ENCODE measurements around the gene TSPAN4.
A peak's percentile ranks its signal among the peaks of the same experiment; 100 is the strongest.

The TSPAN4 gene

GRCh38 chr11:909406-909805 lies 66.8 kb downstream of the TSPAN4 start:
- no peak overlapping the region for H3K4me3 ChIP-seq (ENCODE audit: low read depth, low read length)
- POLR2A ChIA-PET = interaction anchor here (0.6 to 1.9 kb wide), 4 partner anchors 16 to 493 kb away, joined by 3 to 6 read pairs (median 4); partner anchors contain the start of gene AP2A2
- TF ChIP-seq ZNF560 (tag by site-specific recombination; IDR thresholded peaks at IDR 0.05; ENCODE audit: borderline replicate concordance) (no peak), ZNF580 (tag by site-specific recombination; IDR thresholded peaks at IDR 0.05) (no peak), ZNF623 (tag by site-specific recombination; IDR thresholded peaks at IDR 0.05) (no peak), ZNF280D (tag by site-specific recombination; IDR thresholded peaks at IDR 0.05) (no peak), ZIC2 (tag by site-specific recombination; IDR thresholded peaks at IDR 0.05) (no peak), RBAK (tag by site-specific recombination; IDR thresholded peaks at IDR 0.05) (no peak), ZFP69B (tag by site-specific recombination; IDR thresholded peaks at IDR 0.05) (no peak), ZSCAN18 (tag by site-specific recombination; IDR thresholded peaks at IDR 0.05) (no peak), ZNF624 (tag by site-specific recombination; IDR thresholded peaks at IDR 0.05) (no peak), INSM2 (tag by site-specific recombination; IDR thresholded peaks at IDR 0.05) (no peak), ZNF530 (tag by site-specific recombination; IDR thresholded peaks at IDR 0.05; ENCODE audit: low read depth) (no peak), ZNF776 (tag by site-specific recombination; IDR thresholded peaks at IDR 0.05; ENCODE audit: borderline replicate concordance) (no peak)

GRCh38 chr11:910044-910588 lies 67.5 kb downstream of the TSPAN4 start:
- Histone ChIP-seq H3K9me3 (ENCODE audit: control insufficient read depth, insufficient read depth, low read depth, low read length) (no peaks in the 10 kb centered on the region), H3K4me1 (ENCODE audit: control insufficient read depth, insufficient read depth, low read length) (no peaks in the 10 kb centered on the region), H3K36me3 (ENCODE audit: control insufficient read depth in 2 of 2, insufficient read depth in 1 of 2, low read length in 2 of 2) (peaks cover 0 to 29% of the 10 kb centered on the region in 2 experiments; a peak in 2 of 3 replicates), H3K4me3 (ENCODE audit: low read depth, low read length) (peak overlapping the region; percentile 83), H3K27ac (ENCODE audit: extremely low read depth, low read depth, low read length) (peak overlapping the region; percentile 58; the same call in 1 of the 2 replicates)
- POLR2A ChIA-PET = interaction anchor here (0.6 to 1.9 kb wide), 11 partner anchors 9 to 492 kb away, joined by 3 to 6 read pairs (median 3); partner anchors contain the start of gene AP2A2
- CTCF ChIA-PET = interaction anchor here (0.6 to 0.8 kb wide), 3 partner anchors 12 to 136 kb away, joined by 3 to 5 read pairs (median 3); no protein-coding TSS in a partner anchor
- TF ChIP-seq ZEB2 (tag by site-specific recombination; IDR thresholded peaks at IDR 0.05) = 0 out of 2 replicates have a peak, but pooled peaks have one; percentile 28
- peak; percentile 99 for TF ChIP-seq EGR2 (tag by site-specific recombination; IDR thresholded peaks at IDR 0.05; ENCODE audit: low read depth)
- TF ChIP-seq ZNF701 (tag by site-specific recombination; IDR thresholded peaks at IDR 0.05) = no peak
- no peak for TF ChIP-seq ZNF175 (tag by site-specific recombination; IDR thresholded peaks at IDR 0.05)
- TF ChIP-seq ZNF510 (tag by site-specific recombination; IDR thresholded peaks at IDR 0.05; ENCODE audit: insufficient replicate concordance) = no peak
- no peak for TF ChIP-seq ZNF707 (tag by site-specific recombination; IDR thresholded peaks at IDR 0.05)
- TF ChIP-seq PRDM10 (tag by site-specific recombination; IDR thresholded peaks at IDR 0.05) = 0 out of 2 replicates have a peak, but pooled peaks have one; percentile 25
- no peak for TF ChIP-seq ZNF18 (tag by site-specific recombination; IDR thresholded peaks at IDR 0.05)

More at GRCh38 chr11:909406-909805, 66.8 kb downstream of the TSPAN4 start:
- Histone ChIP-seq H3K4me1 (ENCODE audit: control insufficient read depth, insufficient read depth, low read length) (no peaks in the 10 kb centered on the region), H3K36me3 (ENCODE audit: control insufficient read depth in 2 of 2, insufficient read depth in 1 of 2, low read length in 2 of 2) (peaks cover 0 to 35% of the 10 kb centered on the region in 2 experiments; a peak in 2 of 3 replicates), H3K27ac (ENCODE audit: extremely low read depth, low read depth, low read length) (no peak overlapping the region), H3K9me3 (ENCODE audit: control insufficient read depth, insufficient read depth, low read depth, low read length) (no peaks in the 10 kb centered on the region)
- CTCF ChIA-PET = no interaction called here

Measured in HEK293 (cell line).